ENCODE measurements around the gene FBXW5.
A peak's percentile ranks its signal among the peaks of the same experiment; 100 is the strongest.

FBXW5 gene

DNA sequence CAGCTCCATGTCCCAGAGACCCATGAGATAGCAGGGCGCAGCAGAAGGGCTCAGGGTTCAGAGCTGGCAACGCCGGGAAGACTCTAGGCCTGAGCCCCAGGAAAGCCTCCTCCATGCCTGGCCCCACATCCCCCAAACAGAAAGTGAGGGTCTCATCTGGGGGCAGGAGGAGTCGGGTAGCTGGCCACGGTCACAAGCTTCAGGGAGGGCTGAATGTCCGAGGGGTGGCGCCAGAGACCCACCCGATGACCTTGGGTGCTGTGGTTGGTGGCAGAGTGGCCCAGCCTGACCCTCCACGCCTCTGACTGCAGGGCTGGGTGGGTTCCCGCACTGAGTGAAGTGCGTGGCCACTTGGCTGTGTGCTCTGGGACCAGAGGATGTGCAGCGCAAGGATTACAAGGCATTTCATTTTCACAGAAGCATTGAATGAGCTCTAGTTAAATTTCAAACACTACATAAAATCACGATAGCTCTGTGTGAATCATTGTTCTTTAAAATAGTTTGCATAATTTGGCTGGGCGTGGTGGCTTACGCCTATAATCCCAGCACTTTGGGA lies 3.5 kb upstream of the FBXW5 start:
- no peaks in the 10 kb centered on the region for H3K9me3 ChIP-seq
- TF ChIP-seq, protein P1, sequence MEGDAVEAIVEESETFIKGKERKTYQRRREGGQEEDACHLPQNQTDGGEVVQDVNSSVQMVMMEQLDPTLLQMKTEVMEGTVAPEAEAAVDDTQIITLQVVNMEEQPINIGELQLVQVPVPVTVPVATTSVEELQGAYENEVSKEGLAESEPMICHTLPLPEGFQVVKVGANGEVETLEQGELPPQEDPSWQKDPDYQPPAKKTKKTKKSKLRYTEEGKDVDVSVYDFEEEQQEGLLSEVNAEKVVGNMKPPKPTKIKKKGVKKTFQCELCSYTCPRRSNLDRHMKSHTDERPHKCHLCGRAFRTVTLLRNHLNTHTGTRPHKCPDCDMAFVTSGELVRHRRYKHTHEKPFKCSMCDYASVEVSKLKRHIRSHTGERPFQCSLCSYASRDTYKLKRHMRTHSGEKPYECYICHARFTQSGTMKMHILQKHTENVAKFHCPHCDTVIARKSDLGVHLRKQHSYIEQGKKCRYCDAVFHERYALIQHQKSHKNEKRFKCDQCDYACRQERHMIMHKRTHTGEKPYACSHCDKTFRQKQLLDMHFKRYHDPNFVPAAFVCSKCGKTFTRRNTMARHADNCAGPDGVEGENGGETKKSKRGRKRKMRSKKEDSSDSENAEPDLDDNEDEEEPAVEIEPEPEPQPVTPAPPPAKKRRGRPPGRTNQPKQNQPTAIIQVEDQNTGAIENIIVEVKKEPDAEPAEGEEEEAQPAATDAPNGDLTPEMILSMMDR (IDR thresholded peaks at IDR 0.05), result peak; percentile 30 to 32
- H3K36me3 ChIP-seq, result peaks cover 2 to 8% (median 3%) of the 10 kb centered on the region in 3 donors
- intact Hi-C loops (cut with DNase I; ENCODE audit: low total_unique reads), result no loop called here
- H3K4me1 ChIP-seq, result peaks cover 0 to 47% (median 36%) of the 10 kb centered on the region in 4 donors
- H3K27me3 ChIP-seq, result no peaks in the 10 kb centered on the region
- no peak overlapping the region for H3K4me3 ChIP-seq
- no peak overlapping the region for H3K27ac ChIP-seq
- DNase-seq, result no peak

DNA sequence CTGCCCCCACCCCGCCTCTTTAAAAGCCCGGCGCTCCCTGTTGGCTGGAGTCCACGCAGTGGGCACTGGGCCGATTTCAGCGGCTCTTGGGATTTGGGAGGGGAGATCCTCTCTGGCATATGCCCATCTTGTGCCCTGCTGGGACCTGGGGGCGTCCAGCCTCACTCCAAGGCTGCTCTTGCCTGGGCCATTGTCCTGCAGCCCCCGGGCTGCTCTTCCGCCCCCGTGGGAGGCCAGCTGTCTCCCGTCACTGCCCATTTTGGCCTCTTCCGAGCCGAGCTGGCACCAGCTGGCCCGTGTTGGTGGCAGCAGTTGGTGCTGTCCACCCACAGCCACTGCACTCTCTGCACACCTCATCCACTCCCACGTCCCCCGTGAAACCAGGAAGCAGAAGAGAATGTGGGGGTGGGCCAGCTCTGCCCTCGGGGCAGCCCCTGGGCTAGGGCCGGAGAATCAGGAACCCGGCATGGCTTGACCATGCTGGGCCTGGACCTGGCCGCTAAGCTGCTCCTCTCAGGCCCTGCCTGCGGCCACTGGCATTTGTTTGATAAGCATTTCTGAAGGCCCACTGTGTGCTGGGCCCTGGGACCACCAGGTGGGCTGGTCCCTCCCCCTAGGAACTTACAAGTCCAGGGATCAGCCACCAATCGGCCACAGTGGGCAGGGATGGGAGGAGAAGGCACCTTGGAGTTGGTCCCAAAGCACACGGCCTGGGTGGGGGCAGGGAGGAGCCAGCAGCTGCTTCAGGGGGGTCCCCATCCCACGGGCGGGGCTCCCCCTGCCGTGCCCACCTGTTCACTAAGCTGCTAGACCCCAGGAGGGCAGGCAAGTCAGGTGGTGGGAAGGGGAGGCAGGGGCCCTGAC lies 2.7 kb upstream of the FBXW5 start:
- Histone ChIP-seq H3K4me1 (peaks cover 0 to 55% (median 44%) of the 10 kb centered on the region in 4 donors), H3K27me3 (no peaks in the 10 kb centered on the region), H3K36me3 (peaks cover 10 to 16% (median 10%) of the 10 kb centered on the region in 3 donors), H3K27ac (peak overlapping the region in 1 of 2 donors; percentile 22), H3K9me3 (no peaks in the 10 kb centered on the region), H3K4me3 (no peak overlapping the region)
- intact Hi-C loops (cut with DNase I; ENCODE audit: low total_unique reads), result no loop called here
- TF ChIP-seq, protein P1 (IDR thresholded peaks at IDR 0.05), result no peak
- DNase-seq, result no peak

DNA sequence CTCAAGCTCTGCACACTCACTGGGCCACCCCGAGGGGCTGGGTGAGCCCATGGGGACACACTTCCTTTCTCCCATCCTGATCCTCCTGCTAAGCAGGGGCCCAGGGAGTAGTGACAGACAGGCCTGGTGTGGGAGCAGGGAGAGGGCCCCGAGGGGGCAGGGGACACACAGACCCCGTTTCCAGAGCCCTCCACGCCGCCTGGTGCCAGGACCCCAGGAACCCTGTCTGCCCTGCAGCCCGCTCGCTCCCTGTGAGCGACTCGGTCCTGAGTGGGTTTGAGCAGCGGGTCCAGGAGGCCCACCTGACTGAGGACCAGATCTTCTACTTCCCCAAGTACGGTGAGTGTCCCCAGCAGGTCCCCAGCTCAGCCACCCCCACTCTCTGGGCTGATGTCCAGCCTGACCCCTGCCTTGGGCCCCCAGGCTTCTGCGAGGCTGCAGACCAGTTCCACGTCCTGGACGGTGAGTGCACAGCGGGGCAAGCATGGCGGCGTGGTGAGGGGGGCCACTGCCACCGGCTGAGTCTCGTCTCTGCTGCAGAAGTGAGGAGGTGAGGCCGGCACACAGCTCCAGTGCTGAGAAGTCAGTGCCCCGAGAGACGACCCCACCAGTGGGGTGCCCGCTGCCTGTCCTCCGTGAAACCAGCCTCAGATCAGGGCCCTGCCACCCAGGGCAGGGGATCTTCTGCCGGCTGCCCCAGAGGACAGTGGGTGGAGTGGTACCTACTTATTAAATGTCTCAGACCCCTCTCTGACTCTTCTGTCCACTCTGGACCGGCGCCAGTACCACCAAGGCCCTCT lies 1.9 kb upstream of the FBXW5 start:
- TF ChIP-seq, protein P1 (IDR thresholded peaks at IDR 0.05), result no peak
- intact Hi-C loops (cut with DNase I; ENCODE audit: low total_unique reads), result no loop called here
- no peak for DNase-seq
- H3K36me3 ChIP-seq, result peaks cover 18 to 24% (median 19%) of the 10 kb centered on the region in 3 donors
- H3K27me3 ChIP-seq, result no peaks in the 10 kb centered on the region
- H3K4me1 ChIP-seq, result peaks cover 0 to 60% (median 44%) of the 10 kb centered on the region in 4 donors
- H3K9me3 ChIP-seq, result no peaks in the 10 kb centered on the region
- no peak overlapping the region for H3K4me3 ChIP-seq
- peak overlapping the region in 1 of 2 donors; percentile 22 for H3K27ac ChIP-seq

DNA sequence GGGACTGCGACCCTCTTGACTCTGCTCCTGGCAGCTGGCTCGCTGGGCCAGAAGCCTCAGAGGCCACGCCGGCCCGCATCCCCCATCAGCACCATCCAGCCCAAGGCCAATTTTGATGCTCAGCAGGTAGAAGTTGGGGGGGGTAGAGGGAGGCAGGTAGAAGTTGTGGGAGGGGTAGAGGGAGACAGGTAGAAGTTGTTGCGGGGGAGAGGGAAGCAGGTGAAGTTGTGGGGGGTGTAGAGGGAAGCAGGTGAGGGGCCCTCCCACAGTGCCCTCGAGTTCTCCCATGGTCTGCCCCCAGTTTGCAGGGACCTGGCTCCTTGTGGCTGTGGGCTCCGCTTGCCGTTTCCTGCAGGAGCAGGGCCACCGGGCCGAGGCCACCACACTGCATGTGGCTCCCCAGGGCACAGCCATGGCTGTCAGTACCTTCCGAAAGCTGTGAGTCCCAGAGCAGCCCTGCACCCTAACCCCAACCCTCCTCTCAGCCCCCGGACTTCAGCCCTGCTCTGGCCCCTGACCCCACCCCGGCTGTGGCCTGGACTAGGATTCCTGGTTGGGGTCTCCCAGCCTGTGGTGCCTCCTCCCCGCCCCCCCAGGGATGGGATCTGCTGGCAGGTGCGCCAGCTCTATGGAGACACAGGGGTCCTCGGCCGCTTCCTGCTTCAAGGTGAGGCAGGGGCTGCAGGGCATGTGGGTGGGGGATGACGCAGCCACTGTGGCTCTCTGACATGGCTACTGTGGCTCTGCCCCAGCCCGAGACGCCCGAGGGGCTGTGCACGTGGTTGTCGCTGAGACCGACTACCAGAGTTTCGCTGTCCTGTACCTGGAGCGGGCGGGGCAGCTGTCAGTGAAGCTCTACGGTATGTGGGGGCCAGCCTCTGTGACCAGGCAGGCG lies 1.0 kb upstream of the FBXW5 start:
- H3K27ac ChIP-seq, result no peak overlapping the region
- no peaks in the 10 kb centered on the region for H3K9me3 ChIP-seq
- peaks cover 0 to 58% (median 45%) of the 10 kb centered on the region in 4 donors for H3K4me1 ChIP-seq
- H3K4me3 ChIP-seq, result no peak overlapping the region
- no peaks in the 10 kb centered on the region for H3K27me3 ChIP-seq
- peaks cover 27 to 33% (median 27%) of the 10 kb centered on the region in 3 donors for H3K36me3 ChIP-seq
- TF ChIP-seq, protein P1 (IDR thresholded peaks at IDR 0.05), result no peak
- DNase-seq, result no peak
- intact Hi-C loops (cut with DNase I; ENCODE audit: low total_unique reads), result loop anchor here (2.0 kb wide), 1 partner anchor 97 kb away; the partner anchor contains the start of gene PHPT1

DNA sequence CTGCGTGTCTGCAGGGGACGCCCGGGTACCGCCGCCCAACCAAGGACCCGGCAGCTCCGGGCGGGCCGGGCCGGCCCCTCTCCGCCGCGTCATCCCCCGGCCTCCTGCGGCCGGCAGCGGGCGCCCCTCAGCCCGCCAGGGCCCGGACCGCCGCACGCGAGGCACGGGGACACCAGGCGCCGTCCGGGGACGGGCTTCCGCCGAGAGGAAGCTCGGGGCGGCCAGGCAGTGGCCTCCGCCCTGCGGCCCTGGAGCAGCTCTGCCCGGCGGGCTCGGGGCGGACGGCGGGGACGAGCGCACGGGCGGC lies 373 bp downstream of the FBXW5 start:
- TF ChIP-seq, protein P1 (IDR thresholded peaks at IDR 0.05), result no peak
- Histone ChIP-seq H3K4me1 (peaks cover 0 to 54% (median 47%) of the 10 kb centered on the region in 4 donors), H3K4me3 (peak overlapping the region; percentile 82 to 83), H3K36me3 (peaks cover 31 to 47% (median 39%) of the 10 kb centered on the region in 3 donors), H3K9me3 (no peaks in the 10 kb centered on the region), H3K27ac (peak overlapping the region; percentile 88 to 91), H3K27me3 (no peaks in the 10 kb centered on the region)
- intact Hi-C loops (cut with DNase I; ENCODE audit: low total_unique reads), result loop anchor here (2.0 to 5.0 kb wide), 3 partner anchors 57 to 152 kb away; partner anchors contain the start of genes PHPT1, TMEM141 and TRAF2
- DNase-seq, result no peak

All from tibial artery (tissue), 4 donors.